MM.1S (cell line): ENCODE results near the gene TCEAL3.
"Not testable (repeated sequence)": the region's sequence is repeated elsewhere in the genome, so short reads cannot be mapped to it uniquely, and the experiment has no call there.

Experiments
- DNase-seq: peaks from one replicate; pipeline ENCODE4 v3.0.0-alpha.2; 2015
- H2AFZ ChIP-seq: fragments of 300-600 bp; sonication (generic); 2 replicates; pipeline ENCODE4 v1.6.0; 2016; ENCODE audit warnings: antibody characterized with exemption, low read length
- H3F3A ChIP-seq: fragments of 300-600 bp; sonication (generic); 2 replicates; pipeline ENCODE4 v1.6.1; 2016; ENCODE audit warnings: mild to moderate bottlenecking, antibody characterized with exemption, low read length, moderate library complexity, mixed read lengths; ENCODE audit not compliant: insufficient read depth
- H3K27ac ChIP-seq: fragments of 300-600 bp; sonication (generic); 2 replicates; pipeline ENCODE4 v1.5.1; 2016; ENCODE audit warnings: mild to moderate bottlenecking, low read length
- H3K27me3 ChIP-seq: fragments of 300-600 bp; sonication (generic); replicated peaks from 2 replicates; pipeline ENCODE4 v1.6.0; 2016; ENCODE audit warnings: low read length; ENCODE audit not compliant: insufficient read depth
- H3K36me3 ChIP-seq: fragments of 300-600 bp; sonication (generic); replicated peaks from 2 replicates; pipeline ENCODE4 v1.6.1; 2016; ENCODE audit warnings: mild to moderate bottlenecking, low read length, mixed read lengths; ENCODE audit not compliant: insufficient read depth
- H3K4me1 ChIP-seq: fragments of 300-600 bp; sonication (generic); 2 replicates; pipeline ENCODE4 v1.6.1; 2016; ENCODE audit warnings: low read length, mixed read lengths
- H3K4me2 ChIP-seq: fragments of 300-600 bp; sonication (generic); 2 replicates; pipeline ENCODE4 v1.6.0; 2016; ENCODE audit warnings: low read depth, low read length
- H3K4me3 ChIP-seq: fragments of 300-600 bp; sonication (generic); 2 replicates; pipeline ENCODE4 v1.5.1; 2016; ENCODE audit warnings: low read length, mixed read lengths
- H3K79me2 ChIP-seq: fragments of 300-600 bp; sonication (generic); 2 replicates; pipeline ENCODE4 v1.6.1; 2016; ENCODE audit warnings: mixed run types, low read length, mixed read lengths
- H3K9ac ChIP-seq: fragments of 300-600 bp; sonication (generic); 2 replicates; pipeline ENCODE4 v1.6.1; 2016; ENCODE audit warnings: low read length, mixed read lengths
- H3K9me2 ChIP-seq: fragments of 300-600 bp; sonication (generic); replicated peaks from 2 replicates; pipeline ENCODE4 v1.6.1; 2016; ENCODE audit warnings: mild to moderate bottlenecking, low read length, mixed read lengths; ENCODE audit not compliant: insufficient read depth
- H3K9me3 ChIP-seq: fragments of 300-600 bp; sonication (generic); replicated peaks from 2 replicates; pipeline ENCODE4 v1.6.1; 2016; ENCODE audit warnings: mild to moderate bottlenecking, low read length, mixed read lengths; ENCODE audit not compliant: insufficient read depth
- H4K20me1 ChIP-seq: fragments of 300-600 bp; sonication (generic); 2 replicates; pipeline ENCODE4 v1.6.1; 2016; ENCODE audit warnings: mild to moderate bottlenecking, low read length, moderate library complexity, mixed read lengths; ENCODE audit not compliant: insufficient read depth
- CTCF ChIP-seq: fragments of 300-600 bp; sonication (generic); IDR thresholded peaks from 2 replicates; pipeline ENCODE4 v1.5.1; 2016; ENCODE audit warnings: antibody characterized with exemption, low read length, mixed read lengths
- EZH2 ChIP-seq: fragments of 300-600 bp; sonication (generic); optimal IDR thresholded peaks from 2 replicates; pipeline ENCODE3; 2017; ENCODE audit warnings: low read depth, mild to moderate bottlenecking, antibody characterized with exemption, low read length, mixed read lengths
- EZH2phosphoT487 ChIP-seq: fragments of 300-600 bp; sonication (generic); IDR thresholded peaks from 2 replicates; pipeline ENCODE4 v1.6.1; 2018; ENCODE audit warnings: antibody characterized with exemption, low read length

The TCEAL3 gene

GRCh38 chrX:103585411-103586313 lies 22.1 kb upstream of the TCEAL3 start, which contains the start of gene TCEAL4:
Gene TCEAL4 (plus strand): TSS chrX:103585515. CDS start chrX:103586676, 1,161 bp downstream.
- DNase-seq: peak; percentile 37
- H3K9ac ChIP-seq: peak within 1 kb of the TSS; percentile 55

GRCh38 chrX:103586314-103586646 lies 21.5 kb upstream of the TCEAL3 start:
- TF ChIP-seq EZH2phosphoT487 (no peak), CTCF (no peak), EZH2 (no peak)
- Histone ChIP-seq H3K9me2 (no peaks in the 10 kb centered on the region), H4K20me1 (no peaks in the 10 kb centered on the region), H3K36me3 (no peaks in the 10 kb centered on the region), H3K9me3 (no peaks in the 10 kb centered on the region), H3K4me2 (peak overlapping the region; percentile 47; the same call in 1 of the 2 replicates), H3F3A (no peaks in the 10 kb centered on the region), H2AFZ (peak overlapping the region; percentile 74; the same call in 1 of the 2 replicates), H3K27ac (no peak overlapping the region), H3K4me3 (peak overlapping the region; percentile 79), H3K4me1 (no peaks in the 10 kb centered on the region), H3K9ac (no peak overlapping the region), H3K27me3 (no peaks in the 10 kb centered on the region), H3K79me2 (peaks cover 4% of the 10 kb centered on the region; the same call in 1 of the 2 replicates)
- no peak for DNase-seq

More at GRCh38 chrX:103585411-103586313, 22.1 kb upstream of the TCEAL3 start, which contains the start of gene TCEAL4:
- Histone ChIP-seq H2AFZ (peak within 1 kb of the TSS; percentile 74), H3K4me1 (no peaks in the 10 kb centered on the region), H3K27ac (no peak within 1 kb of the TSS), H4K20me1 (no peaks in the 10 kb centered on the region), H3K9me2 (no peaks in the 10 kb centered on the region), H3F3A (no peaks in the 10 kb centered on the region), H3K79me2 (peaks cover 4% of the 10 kb centered on the region; the same call in 1 of the 2 replicates), H3K4me3 (peak within 1 kb of the TSS; percentile 79), H3K27me3 (no peaks in the 10 kb centered on the region), H3K9me3 (no peaks in the 10 kb centered on the region), H3K4me2 (peak within 1 kb of the TSS; percentile 47; the same call in 1 of the 2 replicates), H3K36me3 (no peaks in the 10 kb centered on the region)
- no peak for TF ChIP-seq CTCF
- TF ChIP-seq EZH2phosphoT487: no peak
- no peak for TF ChIP-seq EZH2

- Histone ChIP-seq H3K27ac (no peak overlapping the region), H3K27me3 (no peaks in the 10 kb centered on the region), H2AFZ (no peak overlapping the region), H3K36me3 (no peaks in the 10 kb centered on the region), H3K9ac (no peak overlapping the region), H3K4me3 (no peak overlapping the region), H3K4me2 (no peak overlapping the region), H3K9me2 (no peaks in the 10 kb centered on the region), H3F3A (no peaks in the 10 kb centered on the region), H3K79me2 (peaks cover 4% of the 10 kb centered on the region; the same call in 1 of the 2 replicates), H4K20me1 (no peaks in the 10 kb centered on the region), H3K9me3 (no peaks in the 10 kb centered on the region), H3K4me1 (no peaks in the 10 kb centered on the region)
- no peak for DNase-seq
- TF ChIP-seq EZH2phosphoT487 (no peak), CTCF (no peak), EZH2 (no peak)
These were observed 21.1 kb upstream of the TCEAL3 start for GRCh38 chrX:103586659-103587058.

GRCh38 chrX:103592295-103592694 lies 15.5 kb upstream of the TCEAL3 start:
- not testable (repeated sequence) for H3K9ac ChIP-seq, H3K4me2 ChIP-seq, H3K4me3 ChIP-seq, H4K20me1 ChIP-seq, H3K4me1 ChIP-seq, H3K79me2 ChIP-seq, H3K9me2 ChIP-seq, DNase-seq, H3K9me3 ChIP-seq, H2AFZ ChIP-seq, H3F3A ChIP-seq, H3K27me3 ChIP-seq, H3K36me3 ChIP-seq, H3K27ac ChIP-seq

- not testable (repeated sequence) for H3K4me1 ChIP-seq, H3K27me3 ChIP-seq
These were observed 12.6 kb upstream of the TCEAL3 start for GRCh38 chrX:103595202-103595601.

More at GRCh38 chrX:103595202-103595601, 12.6 kb upstream of the TCEAL3 start:
- H3K36me3 ChIP-seq, H3K27ac ChIP-seq, H3K4me3 ChIP-seq, H3K79me2 ChIP-seq, H3K9me3 ChIP-seq, H2AFZ ChIP-seq, H4K20me1 ChIP-seq, H3F3A ChIP-seq, H3K9me2 ChIP-seq, H3K9ac ChIP-seq, H3K4me2 ChIP-seq, DNase-seq: not testable (repeated sequence)
